Renal cortex interstitium (tissue), 11 donors: ENCODE results near the gene CCDC186. TPM values are rescaled to one million over a fixed set of nuclear protein-coding genes. Genes with fewer than 3 reads are reported as not detected.

Experiments used
- DNase-seq, 11 donors: peaks; one replicate each; pipeline ENCODE4 v3.0.0-alpha.2; 2013; ENCODE audit warnings: low read depth in 9 of 11, low spot score in 4 of 11; ENCODE audit errors: extremely low read depth in 1 of 11
- polyA plus RNA-seq, 3 donors: library from polyadenylated mRNA; unstranded; fragments of 120-200 nt; gene quantifications; one replicate each; pipeline ENCODE4 v1.2.1, GENCODE V29; 2013; ENCODE audit not compliant: insufficient read length in 3 of 3

CCDC186 gene
- polyA plus RNA-seq, 3 donors, result 21.9 to 30.8 (median 25.2) TPM

GRCh38 chr10:114138581-114138980 lies 35.4 kb downstream of the CCDC186 start:
- DNase-seq, result no peak

- no peak for DNase-seq
Measured at GRCh38 chr10:114135476-114135875, 38.5 kb downstream of the CCDC186 start.

GRCh38 chr10:114131094-114131493 lies 42.9 kb downstream of the CCDC186 start:
- no peak for DNase-seq

GRCh38 chr10:114121031-114121430 lies 53.0 kb downstream of the CCDC186 start:
- no peak for DNase-seq

GRCh38 chr10:114118514-114118913 lies 55.5 kb downstream of the CCDC186 start:
- DNase-seq, result no peak

GRCh38 chr10:114117728-114118127 lies 56.3 kb downstream of the CCDC186 start:
- DNase-seq, result no peak

GRCh38 chr10:114115661-114116445 lies 58.1 kb downstream of the CCDC186 start:
- no peak for DNase-seq

GRCh38 chr10:114110174-114110972 lies 63.6 kb downstream of the CCDC186 start:
- no peak for DNase-seq

GRCh38 chr10:114103284-114103683 lies 70.7 kb downstream of the CCDC186 start:
- peak in 9 of 11 donors; percentile 26 to 62 (median 39) for DNase-seq

GRCh38 chr10:114102256-114102655 lies 71.7 kb downstream of the CCDC186 start:
- no peak for DNase-seq

GRCh38 chr10:114100848-114101741 lies 72.9 kb downstream of the CCDC186 start:
- DNase-seq, result peak in 9 of 11 donors; percentile 13 to 36 (median 28)

- DNase-seq, result no peak
Measured at GRCh38 chr10:114096864-114097263, 77.1 kb downstream of the CCDC186 start.

GRCh38 chr10:114095559-114096337 lies 78.3 kb downstream of the CCDC186 start:
- no peak for DNase-seq

- DNase-seq, result no peak
Measured at GRCh38 chr10:114094795-114095194, 79.2 kb downstream of the CCDC186 start.

GRCh38 chr10:114087655-114088054 lies 86.3 kb downstream of the CCDC186 start:
- no peak for DNase-seq

GRCh38 chr10:114087255-114087654 lies 86.7 kb downstream of the CCDC186 start:
- DNase-seq, result no peak

- no peak for DNase-seq
Measured at GRCh38 chr10:114084215-114084614, 89.8 kb downstream of the CCDC186 start.

GRCh38 chr10:114083040-114083439 lies 91.0 kb downstream of the CCDC186 start:
- no peak for DNase-seq
